ENCODE results near the gene SALL1. TPM values are rescaled to one million over a fixed set of nuclear protein-coding genes. Genes with fewer than 3 reads are reported as not detected.

SALL1 gene
- under 0.01 TPM for total RNA-seq
- 0.07 TPM for polyA plus RNA-seq
- long read RNA-seq, donor 1, result 0 reads
- long read RNA-seq, donor 2, result 0 reads
- long read RNA-seq, donor 3, result 0 reads
- long read RNA-seq, donor 4, result 0 reads
- long read RNA-seq, donor 5, partial matches to known transcripts, result 5 of 5 reads
- long read RNA-seq, donor 5, other reads (novel, unspliced or antisense), result 0 of 5 reads
- long read RNA-seq, donor 6, result 0 reads
- long read RNA-seq, donor 7, result 0 reads
- long read RNA-seq, donor 8, result 0 reads
- long read RNA-seq, donor 9, result 0 reads
- long read RNA-seq, donor 10, result 0 reads

- 3% methylated on average over 38 of the region's 38 CpGs for WGBS
- peaks cover 70 to 88% of the 10 kb centered on the region in 2 donors for H3K27me3 ChIP-seq (ENCODE audit: control insufficient read depth in 2 of 2, insufficient read depth in 1 of 2, low read length in 1 of 2)
- no peak within 1 kb of the TSS for H3K27ac ChIP-seq (ENCODE audit: low read depth in 1 of 2, low read length in 1 of 2)
- no peaks in the 10 kb centered on the region for H3K9me3 ChIP-seq (ENCODE audit: control insufficient read depth in 2 of 2, insufficient read depth in 1 of 2, low read length in 1 of 2)
- H3K36me3 ChIP-seq (ENCODE audit: control insufficient read depth in 2 of 2, insufficient read depth in 2 of 2, low read length in 1 of 2), result no peaks in the 10 kb centered on the region
- no peak for DNase-seq (ENCODE audit: low read depth in 6 of 9, low spot score in 9 of 9)
- no peaks in the 10 kb centered on the region for H3K4me1 ChIP-seq (ENCODE audit: control insufficient read depth in 2 of 2, insufficient read depth in 2 of 2, low read length in 2 of 2)
- H3K4me3 ChIP-seq (ENCODE audit: low read length in 2 of 2), result no peak within 1 kb of the TSS
Observed at GRCh38 chr16:51150888-51151320, at the start of gene SALL1. Gene SALL1, minus strand, starts transcription at chr16:51151270. Its CDS starts 29 bp downstream, at chr16:51151241.

DNA sequence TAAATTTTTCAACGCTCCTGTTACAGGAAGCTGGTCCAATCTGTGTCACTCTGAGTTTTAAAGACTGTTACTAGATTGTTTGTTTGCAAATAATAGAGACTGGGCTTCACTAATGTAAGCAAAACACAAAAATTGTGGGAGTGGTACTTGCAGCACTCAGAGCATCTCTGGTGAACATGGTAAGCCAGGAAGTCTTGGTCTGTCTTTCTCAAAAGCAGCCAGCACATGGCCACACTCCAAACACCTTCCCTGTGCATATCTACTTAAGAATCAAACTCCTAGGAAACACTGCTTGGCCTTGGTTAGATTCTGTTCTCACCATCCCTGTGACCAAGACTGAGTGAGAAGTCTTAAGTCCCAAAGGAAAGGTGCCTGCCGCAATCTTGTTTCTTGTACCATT is 49.7 kb upstream of the SALL1 start:
- Histone ChIP-seq H3K27me3 (ENCODE audit: control insufficient read depth in 2 of 2, insufficient read depth in 1 of 2, low read length in 1 of 2) (no peaks in the 10 kb centered on the region), H3K36me3 (ENCODE audit: control insufficient read depth in 2 of 2, insufficient read depth in 2 of 2, low read length in 1 of 2) (no peaks in the 10 kb centered on the region), H3K9me3 (ENCODE audit: control insufficient read depth in 2 of 2, insufficient read depth in 1 of 2, low read length in 1 of 2) (no peaks in the 10 kb centered on the region), H3K4me1 (ENCODE audit: control insufficient read depth in 2 of 2, insufficient read depth in 2 of 2, low read length in 2 of 2) (no peaks in the 10 kb centered on the region), H3K4me3 (ENCODE audit: low read length in 2 of 2) (no peak overlapping the region), H3K27ac (ENCODE audit: low read depth in 1 of 2, low read length in 1 of 2) (no peak overlapping the region)
- DNase-seq (ENCODE audit: low read depth in 6 of 9, low spot score in 9 of 9), result no peak
- WGBS, result 48% methylated on average over 2 of the region's 2 CpGs

DNA sequence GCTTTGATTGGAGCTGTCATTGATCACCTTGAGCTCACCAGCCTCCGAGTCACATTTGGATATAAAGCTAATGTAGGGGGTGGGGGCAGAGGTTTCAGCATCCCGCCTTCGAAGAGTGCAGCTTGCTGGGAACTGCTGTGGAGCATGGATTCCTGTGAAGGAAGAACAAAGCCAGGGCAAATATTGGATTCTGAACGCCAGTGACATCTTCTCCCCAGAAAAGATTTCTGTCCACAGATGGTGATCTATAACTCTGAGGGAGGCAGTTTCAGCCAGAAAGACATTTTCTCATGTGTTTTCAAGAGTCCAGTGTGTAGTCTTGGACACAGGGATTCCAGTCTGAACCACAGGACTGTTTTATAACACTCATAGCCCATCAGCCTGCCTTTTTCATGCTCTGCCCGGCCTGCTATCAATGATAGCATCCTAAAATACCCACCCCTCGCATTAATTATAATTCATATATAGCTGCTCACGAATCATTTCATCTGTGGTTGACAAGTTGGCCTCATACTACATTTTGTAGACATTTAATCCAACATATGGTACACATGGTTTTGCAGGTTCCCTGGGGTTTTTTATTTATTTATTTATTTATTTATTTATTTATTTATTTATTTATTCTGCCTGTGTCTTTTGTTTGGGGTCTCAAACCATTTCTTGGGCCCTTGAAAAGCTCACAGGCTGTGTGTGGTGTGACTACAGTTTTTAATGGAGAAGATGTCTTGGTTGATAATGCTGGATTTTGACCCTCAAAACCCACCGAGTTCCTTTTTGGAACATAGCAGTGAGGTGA is 47.1 kb upstream of the SALL1 start:
- no peaks in the 10 kb centered on the region for H3K4me1 ChIP-seq (ENCODE audit: control insufficient read depth in 2 of 2, insufficient read depth in 2 of 2, low read length in 2 of 2)
- no peaks in the 10 kb centered on the region for H3K9me3 ChIP-seq (ENCODE audit: control insufficient read depth in 2 of 2, insufficient read depth in 1 of 2, low read length in 1 of 2)
- no peak for DNase-seq (ENCODE audit: low read depth in 6 of 9, low spot score in 9 of 9)
- 84% methylated on average over 8 of the region's 8 CpGs for WGBS
- no peak overlapping the region for H3K4me3 ChIP-seq (ENCODE audit: low read length in 2 of 2)
- H3K27me3 ChIP-seq (ENCODE audit: control insufficient read depth in 2 of 2, insufficient read depth in 1 of 2, low read length in 1 of 2), result no peaks in the 10 kb centered on the region
- no peaks in the 10 kb centered on the region for H3K36me3 ChIP-seq (ENCODE audit: control insufficient read depth in 2 of 2, insufficient read depth in 2 of 2, low read length in 1 of 2)
- H3K27ac ChIP-seq (ENCODE audit: low read depth in 1 of 2, low read length in 1 of 2), result no peak overlapping the region

DNA sequence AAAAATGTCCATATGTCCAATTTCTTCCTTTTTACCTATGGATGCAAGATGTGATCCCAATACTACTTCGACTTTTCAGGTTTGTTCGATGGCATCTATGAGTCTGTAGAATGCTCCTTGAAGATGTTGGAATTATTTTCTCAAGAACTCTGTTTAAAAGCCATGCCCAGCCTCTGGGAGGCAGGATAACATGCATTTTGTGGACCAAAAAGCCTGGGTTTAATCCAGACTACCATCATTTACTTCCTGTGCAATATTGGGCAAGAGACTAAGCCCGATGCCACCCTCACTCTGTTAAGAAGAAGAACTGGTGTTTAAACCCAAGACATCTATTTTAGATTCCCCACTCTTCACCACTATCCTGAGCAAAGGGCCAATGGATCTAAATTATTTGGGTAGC is 42.8 kb upstream of the SALL1 start:
- Histone ChIP-seq H3K36me3 (ENCODE audit: control insufficient read depth in 2 of 2, insufficient read depth in 2 of 2, low read length in 1 of 2) (no peaks in the 10 kb centered on the region), H3K4me1 (ENCODE audit: control insufficient read depth in 2 of 2, insufficient read depth in 2 of 2, low read length in 2 of 2) (no peaks in the 10 kb centered on the region), H3K27me3 (ENCODE audit: control insufficient read depth in 2 of 2, insufficient read depth in 1 of 2, low read length in 1 of 2) (no peaks in the 10 kb centered on the region), H3K9me3 (ENCODE audit: control insufficient read depth in 2 of 2, insufficient read depth in 1 of 2, low read length in 1 of 2) (no peaks in the 10 kb centered on the region), H3K27ac (ENCODE audit: low read depth in 1 of 2, low read length in 1 of 2) (no peak overlapping the region), H3K4me3 (ENCODE audit: low read length in 2 of 2) (no peak overlapping the region)
- no peak for DNase-seq (ENCODE audit: low read depth in 6 of 9, low spot score in 9 of 9)
- 97% methylated on average over 3 of the region's 3 CpGs for WGBS

DNA sequence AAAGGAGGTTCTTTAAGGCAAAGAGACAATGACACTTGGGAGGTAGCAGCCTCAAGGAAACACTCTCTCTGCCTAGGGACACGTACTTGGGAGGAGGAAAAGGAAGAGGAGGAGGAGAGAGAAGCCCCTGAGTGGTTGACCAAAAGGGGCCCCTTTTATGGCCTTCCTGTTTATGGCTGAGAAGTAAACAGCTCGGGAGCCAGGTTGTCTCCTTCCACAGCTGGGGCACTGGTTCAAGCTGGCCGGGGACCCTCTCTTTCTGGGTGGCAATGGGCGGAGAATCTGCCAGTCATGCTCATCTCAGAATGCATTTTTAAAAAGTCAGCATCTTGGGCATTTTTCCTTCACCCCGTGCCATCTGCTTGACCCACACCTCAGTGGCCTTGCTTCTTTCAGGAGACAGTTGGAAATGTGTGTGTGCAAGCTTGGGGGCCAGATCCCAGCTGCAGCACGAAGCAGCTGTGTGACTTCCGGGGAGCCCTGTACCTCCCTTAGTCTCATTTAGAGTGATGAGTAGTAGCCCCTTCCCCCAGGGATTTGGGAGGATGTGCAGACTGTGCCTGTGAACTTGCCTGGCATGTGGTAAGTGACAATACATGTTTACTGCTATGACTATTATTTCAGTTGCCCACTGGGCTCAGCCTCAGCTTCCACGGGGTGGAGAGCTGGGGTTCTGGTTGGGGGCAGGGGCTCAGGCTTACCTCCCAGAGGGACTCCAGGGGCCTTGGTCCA is 33.8 kb upstream of the SALL1 start:
- no peaks in the 10 kb centered on the region for H3K4me1 ChIP-seq (ENCODE audit: control insufficient read depth in 2 of 2, insufficient read depth in 2 of 2, low read length in 2 of 2)
- H3K4me3 ChIP-seq (ENCODE audit: low read length in 2 of 2), result no peak overlapping the region
- peaks cover 0 to 2% of the 10 kb centered on the region in 2 donors for H3K27me3 ChIP-seq (ENCODE audit: control insufficient read depth in 2 of 2, insufficient read depth in 1 of 2, low read length in 1 of 2)
- no peak for DNase-seq (ENCODE audit: low read depth in 6 of 9, low spot score in 9 of 9)
- no peaks in the 10 kb centered on the region for H3K36me3 ChIP-seq (ENCODE audit: control insufficient read depth in 2 of 2, insufficient read depth in 2 of 2, low read length in 1 of 2)
- H3K27ac ChIP-seq (ENCODE audit: low read depth in 1 of 2, low read length in 1 of 2), result no peak overlapping the region
- whole genome bisulfite sequencing, result 13% methylated on average over 8 of the region's 8 CpGs
- H3K9me3 ChIP-seq (ENCODE audit: control insufficient read depth in 2 of 2, insufficient read depth in 1 of 2, low read length in 1 of 2), result no peaks in the 10 kb centered on the region

GRCh38 chr16:51181503-51181811 is 30.4 kb upstream of the SALL1 start:
- H3K4me3 ChIP-seq (ENCODE audit: low read length in 2 of 2), result no peak overlapping the region
- no peaks in the 10 kb centered on the region for H3K36me3 ChIP-seq (ENCODE audit: control insufficient read depth in 2 of 2, insufficient read depth in 2 of 2, low read length in 1 of 2)
- peaks cover 0 to 2% of the 10 kb centered on the region in 2 donors for H3K27me3 ChIP-seq (ENCODE audit: control insufficient read depth in 2 of 2, insufficient read depth in 1 of 2, low read length in 1 of 2)
- no peak for DNase-seq (ENCODE audit: low read depth in 6 of 9, low spot score in 9 of 9)
- WGBS, result 32% methylated on average over 4 of the region's 4 CpGs
- H3K4me1 ChIP-seq (ENCODE audit: control insufficient read depth in 2 of 2, insufficient read depth in 2 of 2, low read length in 2 of 2), result no peaks in the 10 kb centered on the region
- H3K27ac ChIP-seq (ENCODE audit: low read depth in 1 of 2, low read length in 1 of 2), result no peak overlapping the region
- H3K9me3 ChIP-seq (ENCODE audit: control insufficient read depth in 2 of 2, insufficient read depth in 1 of 2, low read length in 1 of 2), result no peaks in the 10 kb centered on the region

GRCh38 chr16:51180719-51181502 is 29.8 kb upstream of the SALL1 start:
- Histone ChIP-seq H3K4me3 (ENCODE audit: low read length in 2 of 2) (no peak overlapping the region), H3K36me3 (ENCODE audit: control insufficient read depth in 2 of 2, insufficient read depth in 2 of 2, low read length in 1 of 2) (no peaks in the 10 kb centered on the region), H3K9me3 (ENCODE audit: control insufficient read depth in 2 of 2, insufficient read depth in 1 of 2, low read length in 1 of 2) (no peaks in the 10 kb centered on the region), H3K27ac (ENCODE audit: low read depth in 1 of 2, low read length in 1 of 2) (no peak overlapping the region), H3K27me3 (ENCODE audit: control insufficient read depth in 2 of 2, insufficient read depth in 1 of 2, low read length in 1 of 2) (peaks cover 0 to 2% of the 10 kb centered on the region in 2 donors), H3K4me1 (ENCODE audit: control insufficient read depth in 2 of 2, insufficient read depth in 2 of 2, low read length in 2 of 2) (no peaks in the 10 kb centered on the region)
- WGBS, result 74% methylated on average over 4 of the region's 4 CpGs
- no peak for DNase-seq (ENCODE audit: low read depth in 6 of 9, low spot score in 9 of 9)

GRCh38 chr16:51175081-51175480 is 24.0 kb upstream of the SALL1 start:
- DNase-seq (ENCODE audit: low read depth in 6 of 9, low spot score in 9 of 9), result no peak
- Histone ChIP-seq H3K4me3 (ENCODE audit: low read length in 2 of 2) (no peak overlapping the region), H3K27me3 (ENCODE audit: control insufficient read depth in 2 of 2, insufficient read depth in 1 of 2, low read length in 1 of 2) (no peaks in the 10 kb centered on the region), H3K4me1 (ENCODE audit: control insufficient read depth in 2 of 2, insufficient read depth in 2 of 2, low read length in 2 of 2) (no peaks in the 10 kb centered on the region), H3K27ac (ENCODE audit: low read depth in 1 of 2, low read length in 1 of 2) (no peak overlapping the region), H3K36me3 (ENCODE audit: control insufficient read depth in 2 of 2, insufficient read depth in 2 of 2, low read length in 1 of 2) (no peaks in the 10 kb centered on the region), H3K9me3 (ENCODE audit: control insufficient read depth in 2 of 2, insufficient read depth in 1 of 2, low read length in 1 of 2) (no peaks in the 10 kb centered on the region)
- 94% methylated on average over 3 of the region's 3 CpGs for WGBS
